Keratinocyte (primary cell): ENCODE measurements around the gene ANXA5. TPM values are rescaled to one million over a fixed set of nuclear protein-coding genes. Genes with fewer than 3 reads are reported as not detected.

ENCODE experiments used
- DNase-seq: peaks from one replicate; pipeline ENCODE4 v3.0.0-alpha.2; 2011; ENCODE audit warnings: low read depth, missing footprints, low spot score
- FAIRE-seq: peaks from 2 replicates; lab custom pipeline; 2011; peaks lifted over from hg19 to GRCh38; lab: Jason Lieb, UNC
- H2AFZ ChIP-seq: 2 replicates; pipeline ENCODE4 v1.6.0; 2012; ENCODE audit warnings: low read length, control low read depth, inconsistent platforms; ENCODE audit not compliant: control insufficient read depth
- H3K27ac ChIP-seq: 2 replicates; pipeline ENCODE4 v1.5.1; 2011; ENCODE audit warnings: low read length; ENCODE audit not compliant: control insufficient read depth, insufficient read depth
- H3K27me3 ChIP-seq: 3 replicates; pipeline ENCODE4 v1.6.0; 2011; ENCODE audit warnings: low read length; ENCODE audit not compliant: control insufficient read depth, insufficient read depth; ENCODE audit errors: extremely low read depth
- H3K36me3 ChIP-seq, 2 experiments: 2 replicates in 1 of 2; 3 replicates in 1 of 2; pipeline ENCODE4 v1.5.1; 2011; ENCODE audit warnings: low read length in 2 of 2, mild to moderate bottlenecking in 1 of 2; ENCODE audit not compliant: control insufficient read depth in 2 of 2, insufficient read depth in 2 of 2; ENCODE audit errors: extremely low read depth in 1 of 2
- H3K4me1 ChIP-seq: 3 replicates; pipeline ENCODE4 v1.5.1; 2011; ENCODE audit warnings: low read length; ENCODE audit not compliant: control insufficient read depth, insufficient read depth; ENCODE audit errors: extremely low read depth
- H3K4me2 ChIP-seq: 3 replicates; pipeline ENCODE4 v1.6.0; 2011; ENCODE audit warnings: low read depth, low read length; ENCODE audit not compliant: control insufficient read depth, insufficient read depth; ENCODE audit errors: extremely low read depth
- H3K4me3 ChIP-seq, 3 experiments: fragments of 200-600 bp in 1 of 3; sonication (generic) in 1 of 3; 2 replicates in 2 of 3; 3 replicates in 1 of 3; pipeline ENCODE4 v1.5.1; 2011 to 2016; ENCODE audit warnings: low read length in 3 of 3, mild to moderate bottlenecking in 3 of 3, control low read depth in 2 of 3, inconsistent platforms in 1 of 3, low read depth in 1 of 3, mixed read lengths in 1 of 3, mixed run types in 1 of 3, moderate library complexity in 1 of 3; ENCODE audit not compliant: control insufficient read depth in 2 of 3, insufficient read depth in 2 of 3; ENCODE audit errors: extremely low read depth in 1 of 3
- H3K79me2 ChIP-seq: 2 replicates; pipeline ENCODE4 v1.6.0; 2012; ENCODE audit warnings: low read length; ENCODE audit not compliant: control insufficient read depth, insufficient read depth
- H3K9ac ChIP-seq: 3 replicates; pipeline ENCODE4 v1.6.0; 2011; ENCODE audit warnings: low read length; ENCODE audit not compliant: control insufficient read depth, insufficient read depth; ENCODE audit errors: extremely low read depth
- H3K9me1 ChIP-seq: 3 replicates; pipeline ENCODE4 v1.6.0; 2011; ENCODE audit warnings: low read length; ENCODE audit not compliant: control insufficient read depth, insufficient read depth; ENCODE audit errors: extremely low read depth
- H3K9me3 ChIP-seq: 2 replicates; pipeline ENCODE4 v1.5.1; 2012; ENCODE audit warnings: low read depth, low read length; ENCODE audit not compliant: control insufficient read depth
- H4K20me1 ChIP-seq: 3 replicates; pipeline ENCODE4 v1.6.0; 2011; ENCODE audit warnings: low read length; ENCODE audit not compliant: control insufficient read depth, insufficient read depth; ENCODE audit errors: extremely low read depth
- CTCF ChIP-seq, 3 experiments: IDR thresholded peaks in 1 of 3; conservative IDR thresholded peaks in 1 of 3; optimal IDR thresholded peaks in 1 of 3; 2 replicates in 2 of 3; 3 replicates in 1 of 3; pipeline versions ENCODE3 to v1.5.1; 2011; ENCODE audit warnings: low read length in 3 of 3, mild to moderate bottlenecking in 3 of 3, moderate library complexity in 2 of 3, control low read depth in 1 of 3, inconsistent platforms in 1 of 3; ENCODE audit not compliant: insufficient read depth in 2 of 3; ENCODE audit errors: extremely low read depth in 1 of 3
- EZH2 ChIP-seq: IDR thresholded peaks from one replicate; pipeline ENCODE4 v1.6.1; 2012; ENCODE audit warnings: inconsistent platforms, mild to moderate bottlenecking, low read length, moderate library complexity
- dilution Hi-C: fragments of 300-500 bp; cut with MboI; formaldehyde crosslinking; loops from one replicate; pipeline ENCODE4 v1.7.0; 2020; ENCODE audit warnings: low sequenced_read_pairs; ENCODE audit not compliant: extremely low pct_ligation_motif_present
- polyA plus RNA-seq, 5 experiments: library from polyadenylated mRNA; depleted of rRNA in 3 of 5; stranded (reverse) in 3 of 5; stranded (forward) in 1 of 5; unstranded in 1 of 5; fragments of >200 nt; gene quantifications; 1 replicate in 1 of 5; 2 replicates in 3 of 5; 3 replicates in 1 of 5; pipeline versions ENCODE4 v1.2.1 to v1.2.3, GENCODE V29; 2011 to 2012; ENCODE audit warnings: missing spikeins in 2 of 5, low read depth in 1 of 5, low replicate concordance in 1 of 5

The ANXA5 gene
- polyA plus RNA-seq, 1 donor (not counting 4 experiments of a cell fraction or from before 2014, with no cell fraction given), result 512 TPM

DNA sequence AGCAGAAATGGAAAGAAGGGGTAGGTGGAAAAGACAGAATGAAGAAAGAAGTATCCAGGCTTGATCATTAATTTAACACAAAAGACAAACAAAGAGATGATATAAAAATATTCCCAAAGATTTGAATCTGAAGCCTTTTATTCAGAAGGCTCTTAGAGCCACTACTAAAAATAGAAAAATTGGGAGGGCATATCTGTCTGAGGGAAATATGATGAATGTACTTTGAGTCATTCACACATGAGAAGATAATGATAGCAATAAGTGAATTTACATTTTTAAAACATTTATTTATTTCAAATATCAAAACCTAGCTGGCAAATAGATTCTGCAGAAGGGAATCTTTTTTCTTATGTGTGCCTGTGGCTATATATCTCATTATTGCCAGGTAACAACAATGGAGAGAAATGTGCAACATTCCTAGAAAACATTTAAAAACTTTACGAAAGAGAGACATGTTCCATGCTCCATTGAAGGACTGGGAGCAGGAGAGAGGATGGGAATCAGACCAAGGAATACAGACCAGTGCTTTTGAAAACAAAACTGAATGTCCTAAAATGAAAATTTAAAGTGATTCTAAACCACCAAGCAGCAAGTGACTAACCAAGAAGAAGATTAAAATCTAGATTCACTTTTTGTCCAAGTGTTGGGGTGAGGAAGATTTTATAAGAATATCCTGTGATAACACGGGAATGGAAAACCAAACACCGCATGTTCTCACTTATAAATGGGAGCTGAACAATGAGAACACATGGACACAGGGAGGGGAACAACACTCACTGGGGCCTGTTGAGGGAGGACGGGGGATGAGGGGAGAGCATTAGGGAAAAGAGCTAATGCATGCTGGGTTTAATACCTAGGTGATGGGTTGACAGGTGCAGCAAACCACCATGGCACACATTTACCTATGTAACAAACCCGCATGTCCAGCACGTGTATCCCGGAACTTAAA, 41.2 kb downstream of the ANXA5 start:
- no peaks in the 10 kb centered on the region for H3K79me2 ChIP-seq
- dilution Hi-C loops, result no loop called here
- H3K9ac ChIP-seq, result no peak overlapping the region
- no peaks in the 10 kb centered on the region for H3K9me1 ChIP-seq
- H3K4me3 ChIP-seq, result no peak overlapping the region
- no peak overlapping the region for H3K27ac ChIP-seq
- H3K4me1 ChIP-seq, result no peaks in the 10 kb centered on the region
- no peak for FAIRE-seq
- no peak overlapping the region for H2AFZ ChIP-seq
- no peaks in the 10 kb centered on the region for H4K20me1 ChIP-seq
- no peaks in the 10 kb centered on the region for H3K36me3 ChIP-seq
- TF ChIP-seq CTCF (optimal IDR thresholded peaks at IDR 0.05 in 1 of 3, IDR thresholded peaks at IDR 0.05 in 1 of 3, conservative IDR thresholded peaks at IDR 0.05 in 1 of 3; ENCODE audit: extremely low read depth in 1 of 3, insufficient read depth in 2 of 3, low read length in 3 of 3) (no peak), EZH2 (no peak)
- no peak for DNase-seq
- H3K9me3 ChIP-seq, result no peaks in the 10 kb centered on the region
- no peak overlapping the region for H3K4me2 ChIP-seq
- H3K27me3 ChIP-seq, result no peaks in the 10 kb centered on the region

DNA sequence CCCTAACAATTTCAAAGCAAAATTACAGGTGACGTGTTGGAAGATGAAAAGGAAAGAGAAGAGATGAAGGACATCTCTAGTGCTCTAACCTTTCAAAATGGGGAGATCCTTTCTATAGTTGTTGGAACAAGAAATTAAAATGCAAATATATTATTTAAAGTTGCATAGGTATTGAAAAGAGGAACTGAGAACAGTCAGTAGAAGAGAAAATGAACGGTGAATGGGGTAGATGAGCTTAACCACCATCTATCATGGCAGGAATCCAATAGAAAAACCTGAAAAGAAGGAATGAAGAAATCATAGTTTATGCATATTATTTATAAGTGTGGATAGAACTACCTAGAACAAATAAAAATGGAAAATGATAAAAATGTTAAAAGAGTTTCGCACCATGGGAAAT, 42.0 kb downstream of the ANXA5 start:
- Histone ChIP-seq H3K4me3 (no peak overlapping the region), H3K4me2 (no peak overlapping the region), H3K9me3 (no peaks in the 10 kb centered on the region), H3K27ac (no peak overlapping the region), H3K36me3 (no peaks in the 10 kb centered on the region), H2AFZ (no peak overlapping the region), H3K9me1 (no peaks in the 10 kb centered on the region), H3K9ac (no peak overlapping the region), H3K79me2 (no peaks in the 10 kb centered on the region), H4K20me1 (no peaks in the 10 kb centered on the region), H3K4me1 (no peaks in the 10 kb centered on the region), H3K27me3 (no peaks in the 10 kb centered on the region)
- dilution Hi-C loops, result no loop called here
- DNase-seq (no peak), FAIRE-seq (no peak)
- no peak for TF ChIP-seq EZH2
- TF ChIP-seq CTCF (optimal IDR thresholded peaks at IDR 0.05 in 1 of 3, IDR thresholded peaks at IDR 0.05 in 1 of 3, conservative IDR thresholded peaks at IDR 0.05 in 1 of 3; ENCODE audit: extremely low read depth in 1 of 3, insufficient read depth in 2 of 3, low read length in 3 of 3), result no peak
